ENCODE measurements around the gene SELENOM.
"Not testable (repeated sequence)": the region's sequence is repeated elsewhere in the genome, so short reads cannot be mapped to it uniquely, and the experiment has no call there.

SELENOM gene

GRCh38 chr22:31089160-31090100 lies 17.9 kb downstream of the SELENOM start:
- DNase-seq = no peak

- no peak for DNase-seq
These were observed 19.0 kb downstream of the SELENOM start for GRCh38 chr22:31088233-31088986.

- DNase-seq = no peak
These were observed 19.6 kb downstream of the SELENOM start for GRCh38 chr22:31087744-31088215.

DNA sequence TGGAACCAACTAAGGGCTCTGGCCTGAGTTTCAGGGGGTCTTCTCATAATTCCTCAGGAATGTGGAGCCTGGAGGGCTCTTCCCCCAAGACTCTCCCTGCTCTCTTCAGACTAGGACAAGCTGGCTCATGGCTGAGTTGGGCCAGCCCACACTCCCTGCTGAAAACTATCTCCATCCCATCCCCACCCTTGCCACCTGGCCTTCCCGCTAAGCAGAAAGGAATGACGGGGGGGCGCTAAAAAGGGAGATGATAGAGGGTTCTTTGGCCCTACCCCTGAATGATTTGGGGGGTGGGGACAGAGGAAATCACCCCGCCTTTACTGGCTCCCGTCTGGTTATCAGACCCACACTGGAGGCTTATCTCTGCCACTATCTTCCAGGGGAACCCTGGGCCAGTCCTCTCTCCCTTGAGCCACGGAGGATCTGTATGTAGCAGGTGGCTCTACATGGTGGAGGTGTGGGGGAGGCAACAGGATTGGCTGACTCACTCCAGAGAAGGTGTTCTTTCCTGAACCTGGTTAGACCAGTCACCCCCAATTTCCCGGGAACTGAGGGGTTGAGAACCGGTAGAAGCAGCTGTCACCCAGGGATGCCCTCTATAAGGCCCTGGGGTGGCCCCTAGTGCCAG lies 20.6 kb downstream of the SELENOM start:
- no peak for DNase-seq

- DNase-seq = no peak
These were observed 21.4 kb downstream of the SELENOM start for GRCh38 chr22:31085928-31086327.

DNA sequence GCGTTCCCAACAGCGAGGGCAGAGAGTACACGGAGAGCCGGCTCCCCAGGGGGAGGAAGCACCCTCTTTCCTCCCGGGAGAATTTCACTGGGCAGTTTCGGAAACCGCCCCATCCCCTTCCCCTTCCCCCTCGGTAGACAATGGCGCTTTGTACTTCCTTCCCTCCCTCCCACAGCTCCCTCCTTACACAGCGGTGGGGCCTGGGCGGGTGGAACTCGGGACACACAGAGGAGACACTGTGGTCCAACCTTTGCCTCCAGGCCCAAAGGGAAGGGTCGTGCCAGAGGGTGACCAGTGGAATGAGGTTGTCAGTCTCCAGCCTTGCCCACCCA lies 21.9 kb downstream of the SELENOM start:
- DNase-seq = no peak

DNA sequence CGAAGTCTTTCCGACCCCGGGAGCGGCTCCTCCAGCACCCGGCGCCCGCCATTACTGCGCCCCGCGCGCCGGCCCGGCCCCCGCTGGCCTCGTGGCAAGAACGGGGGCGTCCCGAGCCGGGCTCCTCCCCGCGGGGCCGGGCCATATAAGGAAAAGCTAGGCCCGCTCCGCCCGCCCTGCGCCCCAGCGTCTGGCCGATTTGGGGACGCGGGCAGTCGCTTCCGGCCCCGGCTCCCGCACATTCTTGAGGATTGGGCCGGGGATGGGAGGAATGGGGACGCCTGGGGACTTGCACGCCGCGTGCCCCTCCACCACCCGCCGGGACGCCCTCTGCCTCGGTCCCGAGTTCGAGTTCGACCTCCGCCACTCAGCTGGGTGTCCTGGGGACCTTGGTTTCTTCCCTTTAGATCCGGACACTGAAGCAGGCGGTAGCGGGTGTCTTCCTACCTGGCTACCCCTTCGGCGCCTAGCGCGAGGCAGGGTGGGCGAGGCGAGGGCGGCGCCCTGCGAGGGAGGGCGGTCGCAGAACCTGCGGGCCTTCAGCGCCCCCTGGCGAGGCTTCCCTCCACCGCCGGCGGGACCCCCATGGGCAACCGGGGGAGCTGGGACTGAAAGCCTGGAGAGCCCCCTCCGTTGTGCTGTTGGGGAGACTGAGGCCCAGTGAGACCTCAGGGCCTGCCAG lies 22.4 kb downstream of the SELENOM start:
- DNase-seq = peak; percentile 55

DNA sequence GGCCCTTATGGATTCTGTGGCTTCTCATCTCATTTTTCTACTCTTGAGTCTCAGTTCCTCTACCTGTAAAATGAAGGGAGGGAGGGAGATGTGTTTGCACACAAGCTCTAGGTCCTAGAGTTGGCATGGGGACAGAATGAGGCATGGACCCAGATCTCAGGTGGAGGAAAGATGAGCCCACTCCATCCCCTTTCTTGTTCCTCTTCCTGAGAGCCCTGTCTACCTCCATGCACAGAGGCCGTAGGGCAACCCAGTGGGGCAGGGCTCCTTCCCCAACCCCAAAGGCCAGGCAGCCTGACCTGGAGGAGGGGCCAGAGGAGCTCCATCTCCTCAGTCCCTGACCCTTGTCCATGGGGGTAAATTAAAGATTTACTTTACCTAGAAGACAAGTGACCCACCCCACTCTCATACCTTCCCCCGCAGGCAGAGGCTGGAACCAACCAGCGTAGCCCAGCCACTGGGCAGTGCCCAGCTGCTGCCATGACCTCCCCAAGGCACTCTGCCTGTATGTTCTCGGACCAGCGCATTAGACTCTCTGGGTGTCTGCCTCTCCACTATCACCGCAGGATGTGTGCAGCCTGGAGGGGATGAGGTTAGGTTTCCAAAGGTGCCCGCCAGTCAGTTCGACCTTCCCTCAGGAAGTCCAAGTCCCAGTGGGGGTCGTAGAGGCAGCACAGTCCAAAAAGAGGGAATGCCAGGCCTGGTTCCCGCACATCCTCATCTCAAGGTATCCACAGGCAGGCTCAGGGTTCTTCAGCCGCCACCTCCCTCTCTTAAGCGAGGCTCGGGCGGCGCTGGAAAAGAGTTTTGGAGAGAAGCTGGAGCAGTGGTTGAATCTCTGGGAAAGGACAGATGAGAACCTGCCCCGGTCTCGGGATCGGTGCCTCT lies 23.2 kb downstream of the SELENOM start:
- DNase-seq = no peak

- no peak for DNase-seq
These were observed 24.0 kb downstream of the SELENOM start for GRCh38 chr22:31083377-31083768.

DNA sequence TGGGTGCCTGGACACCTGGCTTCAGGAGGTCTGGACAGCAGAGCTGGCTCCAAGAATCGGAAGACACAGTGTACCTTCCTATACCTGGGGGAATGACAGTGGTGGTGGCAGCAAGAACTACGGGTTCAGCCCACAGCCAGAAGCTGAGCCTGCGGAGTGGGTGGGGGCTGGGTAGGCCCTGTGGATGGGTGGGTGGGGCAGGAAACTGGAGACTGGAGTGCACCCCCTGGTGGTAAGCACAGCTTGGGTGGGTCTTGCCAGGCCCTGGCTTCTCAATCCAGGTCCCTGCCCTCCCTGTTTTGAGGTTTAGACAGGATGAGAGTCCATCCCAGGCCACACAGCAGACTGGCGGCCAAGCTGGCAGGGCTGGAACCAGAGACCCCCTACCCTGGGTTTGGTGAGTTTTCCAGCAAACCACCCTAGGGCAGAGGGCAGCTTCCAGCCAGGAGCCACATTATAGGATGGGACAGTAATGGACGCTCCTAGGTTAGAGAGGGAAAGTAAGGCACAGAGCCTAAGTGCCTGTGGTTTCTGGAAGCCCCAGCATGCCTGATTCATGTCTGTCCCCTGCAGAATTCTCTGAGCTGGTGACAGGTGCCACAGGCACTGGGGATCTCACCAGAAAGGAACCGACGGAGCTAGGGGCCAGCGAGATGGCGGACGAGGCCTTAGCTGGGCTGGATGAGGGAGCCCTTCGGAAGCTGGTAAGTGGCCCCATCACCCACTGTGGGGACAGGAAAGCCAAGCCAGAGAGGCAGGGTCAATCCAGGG lies 24.6 kb downstream of the SELENOM start:
- DNase-seq = peak; percentile 33

- no peak for DNase-seq
These were observed 25.3 kb downstream of the SELENOM start for GRCh38 chr22:31081963-31082605.

- peak; percentile 79 for DNase-seq
These were observed 26.3 kb downstream of the SELENOM start, which contains the start of gene SMTN for GRCh38 chr22:31080848-31081649. TSS of gene SMTN (plus strand) at chr22:31081318. CDS start at chr22:31083259, 1,941 bp downstream.

DNA sequence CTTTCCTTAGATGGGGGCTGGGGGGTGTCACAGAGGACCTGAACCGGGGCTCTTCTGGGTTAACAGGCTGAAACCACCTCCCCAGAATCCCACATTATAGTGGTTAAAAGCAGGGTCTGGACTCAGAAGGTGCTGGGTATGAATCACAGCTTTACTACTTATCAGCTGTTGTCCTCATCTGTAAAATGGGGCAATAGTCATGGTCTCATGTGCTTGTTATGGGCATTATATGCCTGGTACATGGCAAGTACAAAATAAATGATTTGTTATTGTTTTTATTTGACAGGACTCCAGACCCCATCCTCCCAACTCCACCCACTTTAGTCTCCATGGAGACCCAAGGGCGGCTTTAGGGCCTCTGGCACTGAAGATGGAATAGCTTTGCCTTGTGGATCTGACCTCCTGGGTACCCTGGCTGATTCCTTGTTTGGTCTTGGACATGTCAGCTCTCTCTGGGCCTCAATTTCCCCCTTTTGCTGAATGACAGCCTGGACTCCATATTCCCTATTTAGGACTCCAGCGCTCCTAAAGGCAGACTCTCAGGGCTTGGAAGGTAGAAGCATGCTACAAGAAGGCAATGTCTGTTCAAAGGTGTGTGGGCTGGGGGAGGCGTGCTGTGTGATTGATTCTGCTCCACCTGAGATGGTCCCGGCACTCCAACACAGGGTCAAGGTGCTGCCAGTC lies 27.1 kb downstream of the SELENOM start:
- no peak for DNase-seq

DNA sequence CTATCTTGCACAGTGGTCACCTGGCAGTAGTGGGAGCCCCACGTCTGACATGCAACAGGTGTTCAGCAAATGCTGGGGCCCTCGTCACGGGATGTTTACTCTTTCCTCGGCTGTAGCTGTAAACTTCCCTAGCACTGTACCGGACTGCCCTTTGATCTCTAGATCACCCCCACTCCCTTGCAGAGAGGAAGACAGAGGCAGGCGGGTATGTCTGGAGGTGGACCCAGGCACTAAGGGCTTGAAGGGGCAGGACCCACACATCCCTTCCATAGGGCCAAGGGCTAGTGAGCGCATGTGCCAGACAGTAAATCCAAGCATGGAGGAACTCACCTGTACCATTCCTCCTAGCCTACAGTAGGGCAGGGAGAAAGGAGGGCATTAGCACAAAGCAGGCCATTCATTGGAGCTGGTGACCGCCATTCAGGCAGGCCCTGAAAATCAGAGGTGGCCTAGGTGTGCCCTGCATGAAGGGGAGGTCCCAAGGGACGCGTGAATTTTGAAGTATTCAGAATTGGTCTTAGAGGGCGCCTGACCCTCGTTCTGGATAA lies 28.2 kb downstream of the SELENOM start:
- DNase-seq = no peak

DNA sequence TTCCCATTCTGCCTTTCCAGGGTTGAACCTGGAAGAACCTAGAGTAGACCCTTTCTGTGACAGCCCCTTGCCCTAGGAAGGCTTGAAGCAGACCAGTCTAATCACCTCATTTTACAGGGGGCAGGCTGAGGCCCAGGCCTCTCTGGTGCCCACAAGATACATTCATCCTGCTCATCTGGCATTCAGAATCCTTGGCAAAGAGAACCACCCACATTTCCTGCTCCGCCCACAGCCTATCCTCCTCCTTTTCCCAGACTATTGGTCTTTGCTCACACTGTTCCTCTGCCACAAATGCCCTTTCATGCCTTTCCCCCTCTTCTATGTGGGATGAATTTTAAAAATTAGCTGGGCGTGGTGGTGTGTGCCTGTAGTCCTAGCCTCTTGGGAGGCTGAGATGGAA lies 29.0 kb downstream of the SELENOM start:
- DNase-seq = not testable (repeated sequence)

DNA sequence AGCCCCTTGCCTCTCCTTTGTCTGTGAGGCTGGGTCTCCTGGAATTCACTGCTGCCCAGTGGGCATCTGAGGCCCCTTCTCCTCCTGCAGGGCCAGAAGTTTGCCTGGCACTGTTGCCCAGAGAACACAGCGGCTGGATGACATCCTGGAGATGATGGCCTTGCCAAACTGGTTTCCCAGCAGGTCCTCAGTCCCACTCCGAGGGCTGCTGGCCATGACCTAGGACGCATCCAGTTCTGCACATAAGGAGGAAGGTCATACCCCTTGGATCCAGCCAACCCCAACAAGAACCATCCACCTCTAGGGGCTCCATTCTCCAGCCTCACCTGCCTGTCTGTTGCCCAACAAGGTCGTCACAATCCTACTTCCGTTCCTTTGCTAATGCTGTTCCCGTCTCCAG lies 29.7 kb downstream of the SELENOM start:
- no peak for DNase-seq

- no peak for DNase-seq
These were observed 31.4 kb downstream of the SELENOM start for GRCh38 chr22:31075961-31076360.

DNA sequence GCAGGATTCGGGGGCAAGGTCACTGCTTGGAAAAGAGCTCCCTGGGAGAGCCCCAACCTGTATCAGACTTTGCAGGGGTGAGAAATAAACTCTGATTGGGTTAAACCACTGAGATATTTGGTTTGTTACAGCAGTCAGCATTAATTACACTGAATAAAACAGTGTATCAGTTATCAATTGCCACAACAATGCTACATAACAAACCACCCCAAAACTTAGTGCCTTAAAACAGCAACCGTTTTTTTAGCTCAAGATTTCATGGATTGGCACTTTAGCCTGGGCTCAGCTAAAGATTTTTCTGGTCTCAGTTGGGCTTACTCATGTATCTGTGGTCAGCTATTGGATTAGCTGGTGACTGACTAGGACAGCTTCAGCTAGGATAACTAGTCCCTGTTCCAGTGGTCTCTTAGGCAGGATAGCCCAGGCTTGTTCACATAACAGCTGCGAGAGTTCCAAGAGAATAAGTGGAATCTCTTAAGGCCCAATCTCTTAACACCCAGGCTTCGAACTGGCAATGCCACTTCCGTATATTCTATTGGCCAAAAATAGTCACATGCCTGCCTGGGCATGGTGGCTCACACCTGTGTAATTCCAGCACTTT lies 33.7 kb downstream of the SELENOM start:
- not testable (repeated sequence) for DNase-seq
